Dermis lymphatic vessel endothelial cell (primary cell): ENCODE results near the gene MNT. TPM values are rescaled to one million over a fixed set of nuclear protein-coding genes. Genes with fewer than 3 reads are reported as not detected.

Experiments used
- total RNA-seq: library from RNA; depleted of rRNA; stranded (reverse); fragments of >200 nt; gene quantifications from 2 replicates; pipeline ENCODE4 v1.2.1, GENCODE V29; 2014

The MNT gene, protein sequence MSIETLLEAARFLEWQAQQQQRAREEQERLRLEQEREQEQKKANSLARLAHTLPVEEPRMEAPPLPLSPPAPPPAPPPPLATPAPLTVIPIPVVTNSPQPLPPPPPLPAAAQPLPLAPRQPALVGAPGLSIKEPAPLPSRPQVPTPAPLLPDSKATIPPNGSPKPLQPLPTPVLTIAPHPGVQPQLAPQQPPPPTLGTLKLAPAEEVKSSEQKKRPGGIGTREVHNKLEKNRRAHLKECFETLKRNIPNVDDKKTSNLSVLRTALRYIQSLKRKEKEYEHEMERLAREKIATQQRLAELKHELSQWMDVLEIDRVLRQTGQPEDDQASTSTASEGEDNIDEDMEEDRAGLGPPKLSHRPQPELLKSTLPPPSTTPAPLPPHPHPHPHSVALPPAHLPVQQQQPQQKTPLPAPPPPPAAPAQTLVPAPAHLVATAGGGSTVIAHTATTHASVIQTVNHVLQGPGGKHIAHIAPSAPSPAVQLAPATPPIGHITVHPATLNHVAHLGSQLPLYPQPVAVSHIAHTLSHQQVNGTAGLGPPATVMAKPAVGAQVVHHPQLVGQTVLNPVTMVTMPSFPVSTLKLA
- 3.3 and 3.4 TPM in 2 replicates for total RNA-seq

DNA sequence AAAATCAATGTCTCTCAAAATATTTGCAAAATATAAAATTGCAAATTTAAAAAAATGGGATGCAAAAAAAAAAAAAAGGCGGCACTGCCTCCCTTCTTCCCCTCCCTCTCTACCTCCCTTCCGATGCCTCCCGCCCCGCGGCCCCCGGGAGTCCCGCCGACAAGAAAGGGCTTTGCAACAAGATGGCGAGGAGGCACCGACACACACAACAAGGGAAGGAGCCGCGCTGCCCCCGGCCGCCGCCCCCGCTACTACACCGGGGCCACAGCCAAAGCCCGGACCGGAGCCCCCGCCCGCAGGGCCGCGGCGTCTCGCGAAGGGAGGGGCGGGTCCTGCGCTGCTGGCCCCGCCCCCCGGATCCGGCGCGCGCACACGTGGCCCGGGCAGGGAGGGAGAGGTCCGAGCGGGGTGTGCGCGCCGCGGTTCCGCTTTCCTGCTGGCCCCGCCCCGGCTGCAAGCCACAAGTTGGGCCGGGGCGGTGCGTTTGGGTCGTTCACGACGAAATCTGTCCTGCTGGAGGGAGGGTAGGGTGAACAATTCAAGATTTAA is at the start of gene MNT:
TSS of gene MNT (minus strand) at position 184 of the 549 bp plus-strand sequence. CDS start 348 bp downstream, outside the sequence.

DNA sequence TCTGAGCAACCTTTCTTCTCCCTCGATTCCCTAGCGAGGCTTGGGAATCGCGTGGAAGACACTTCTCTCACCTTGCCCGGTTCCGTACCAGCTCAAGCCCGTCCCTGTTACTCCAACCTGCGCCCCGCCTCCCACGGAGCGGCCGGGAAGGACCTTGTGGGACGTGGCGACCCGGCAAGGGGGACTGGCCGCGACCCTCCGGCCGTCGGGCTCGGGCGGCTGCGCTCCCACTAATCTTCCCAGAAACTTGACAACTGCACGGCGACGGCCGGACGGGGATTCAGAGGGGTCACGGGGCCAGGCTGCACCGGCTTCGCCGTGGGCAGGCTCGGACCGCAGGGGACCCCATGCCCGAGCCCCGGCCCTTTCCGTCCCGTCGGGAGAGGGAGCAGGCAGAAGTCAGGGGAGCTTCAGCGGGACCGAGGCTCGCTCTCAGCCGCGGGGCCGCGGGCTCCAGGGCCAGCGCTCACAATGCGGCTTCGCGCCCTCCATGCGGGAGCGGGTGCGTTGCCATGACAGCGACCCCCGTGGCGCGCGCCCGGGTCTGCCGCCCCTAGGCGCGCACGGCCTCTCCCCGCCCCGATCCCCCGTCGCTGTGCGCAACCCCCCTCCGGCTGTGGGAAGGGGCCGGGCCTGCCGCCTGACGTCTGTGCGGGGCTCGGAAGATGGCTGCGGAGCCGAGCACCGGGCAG is 63.9 kb downstream of the MNT start, which contains the start of gene SGSM2:
TSS of gene SGSM2 (plus strand) at position 650 of the 692 bp plus-strand sequence. CDS start 188 bp downstream, outside the sequence.

GRCh38 chr17:2336215-2336851 is 64.5 kb downstream of the MNT start, which contains the start of gene TSR1:
TSS of gene TSR1 (minus strand) at chr17:2336457. CDS start at chr17:2336427, 30 bp downstream.

Other genes with a start within 250 kb of the MNT start
- 20.5 and 29.8 TPM in 2 replicates for gene SMG6, start 97.3 kb downstream of the MNT start, total RNA-seq
- 12.2 and 15.0 TPM in 2 replicates for gene SRR, start 97.1 kb downstream of the MNT start, total RNA-seq
- 26.5 and 40.1 TPM in 2 replicates for gene TSR1, start 64.6 kb downstream of the MNT start, total RNA-seq
- gene SGSM2, start 63.6 kb downstream of the MNT start, total RNA-seq, result 31.7 and 36.5 TPM in 2 replicates
- gene METTL16, start 110.8 kb upstream of the MNT start, total RNA-seq, result 9.4 and 11.0 TPM in 2 replicates
- gene PAFAH1B1, start 192.6 kb upstream of the MNT start, total RNA-seq, result 76.3 and 82.1 TPM in 2 replicates